Germinal center (tissue), 1 donor: Measurements from ENCODE around the gene KCNK6.
A peak's percentile ranks its signal among the peaks of the same experiment; 100 is the strongest.
"Not testable (repeated sequence)": the region's sequence is repeated elsewhere in the genome, so short reads cannot be mapped to it uniquely, and the experiment has no call there.

Experiments
- DNase-seq: peaks from one replicate; pipeline ENCODE4 v3.0.0; 2012; ENCODE audit warnings: mixed read lengths, low spot score

Gene KCNK6

DNA sequence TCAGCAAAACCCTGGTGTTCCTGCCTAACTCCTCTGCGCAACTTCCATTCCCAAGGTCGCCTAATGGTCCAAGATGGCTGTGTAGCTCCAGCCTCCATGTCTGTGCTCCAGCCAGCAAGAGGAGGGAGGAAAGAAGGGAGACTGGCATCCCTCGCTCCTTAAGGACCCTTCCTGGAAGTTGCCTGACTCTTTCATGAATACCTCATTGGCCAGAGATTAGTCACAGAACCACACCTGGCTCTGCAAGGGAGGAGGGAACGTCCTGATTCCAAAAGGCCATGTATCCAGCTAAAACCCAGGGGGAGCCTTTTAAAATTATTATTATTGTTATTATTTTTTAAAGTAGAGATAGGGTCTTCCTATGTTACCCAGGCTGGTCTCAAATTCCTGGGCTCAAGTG, 4.8 kb downstream of the KCNK6 start:
- DNase-seq = no peak

DNA sequence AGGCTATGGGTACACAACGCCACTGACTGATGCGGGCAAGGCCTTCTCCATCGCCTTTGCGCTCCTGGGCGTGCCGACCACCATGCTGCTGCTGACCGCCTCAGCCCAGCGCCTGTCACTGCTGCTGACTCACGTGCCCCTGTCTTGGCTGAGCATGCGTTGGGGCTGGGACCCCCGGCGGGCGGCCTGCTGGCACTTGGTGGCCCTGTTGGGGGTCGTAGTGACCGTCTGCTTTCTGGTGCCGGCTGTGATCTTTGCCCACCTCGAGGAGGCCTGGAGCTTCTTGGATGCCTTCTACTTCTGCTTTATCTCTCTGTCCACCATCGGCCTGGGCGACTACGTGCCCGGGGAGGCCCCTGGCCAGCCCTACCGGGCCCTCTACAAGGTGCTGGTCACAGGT, 6.9 kb downstream of the KCNK6 start:
- no peak for DNase-seq

GRCh38 chr19:38329651-38330050, 10.0 kb downstream of the KCNK6 start:
- DNase-seq = no peak

DNA sequence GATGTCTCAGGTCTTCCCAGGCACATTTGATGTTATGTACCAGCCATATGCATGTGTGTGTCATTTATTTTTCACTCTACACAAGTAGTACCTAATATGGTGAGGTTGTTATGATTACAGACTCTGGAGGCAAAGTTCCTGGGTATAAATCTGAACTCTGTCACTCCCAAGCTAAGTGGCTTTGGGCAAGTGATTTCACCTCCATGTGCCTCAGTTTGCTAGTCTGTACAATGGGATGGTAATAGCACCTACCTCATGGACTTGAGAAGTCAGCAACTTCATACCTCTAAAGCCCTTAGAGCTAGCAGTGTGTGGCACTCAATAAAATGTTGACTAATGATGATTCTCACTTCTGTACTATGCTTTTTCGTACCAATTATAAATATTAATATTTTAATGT, 12.1 kb downstream of the KCNK6 start:
- no peak for DNase-seq

GRCh38 chr19:38333245-38333644, 13.6 kb downstream of the KCNK6 start:
- no peak for DNase-seq

DNA sequence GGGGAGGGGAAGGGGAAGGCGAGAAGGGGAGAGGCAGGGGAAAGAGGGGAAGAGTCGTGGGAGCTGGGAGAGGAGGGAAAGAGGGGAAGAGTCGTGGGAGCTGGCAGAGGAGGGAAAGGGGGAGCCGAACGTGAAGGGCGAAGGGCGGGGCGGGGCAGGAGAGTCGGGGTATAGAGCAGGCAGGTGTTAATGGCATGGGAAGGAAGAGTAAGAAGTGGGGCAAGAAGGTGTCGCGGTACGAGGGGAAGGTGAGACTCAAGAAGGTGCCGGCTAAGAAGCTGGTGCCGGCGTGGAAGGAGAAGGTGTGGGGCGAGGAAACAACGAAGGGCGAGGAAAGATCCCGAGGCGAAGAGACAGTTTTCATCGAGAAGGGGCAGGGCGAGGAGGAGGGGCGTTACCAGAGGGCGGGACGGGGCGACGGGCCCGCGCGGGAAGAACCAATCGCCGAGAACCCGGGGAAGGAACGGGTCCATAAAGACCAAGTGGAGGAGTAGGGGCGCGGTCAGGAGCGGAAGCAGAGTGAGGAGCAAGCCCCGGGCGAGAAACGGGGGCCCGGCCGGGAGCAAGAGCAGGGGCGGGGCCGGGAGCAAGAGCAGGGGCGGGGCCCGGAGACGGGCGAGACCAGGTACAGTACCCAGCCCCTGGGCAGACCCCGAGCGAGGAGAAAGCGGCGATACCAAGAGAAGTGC, 16.4 kb downstream of the KCNK6 start:
- peak; percentile 95 for DNase-seq

- peak; percentile 93 for DNase-seq
Measured at GRCh38 chr19:38336638-38337359, 17.2 kb downstream of the KCNK6 start.

DNA sequence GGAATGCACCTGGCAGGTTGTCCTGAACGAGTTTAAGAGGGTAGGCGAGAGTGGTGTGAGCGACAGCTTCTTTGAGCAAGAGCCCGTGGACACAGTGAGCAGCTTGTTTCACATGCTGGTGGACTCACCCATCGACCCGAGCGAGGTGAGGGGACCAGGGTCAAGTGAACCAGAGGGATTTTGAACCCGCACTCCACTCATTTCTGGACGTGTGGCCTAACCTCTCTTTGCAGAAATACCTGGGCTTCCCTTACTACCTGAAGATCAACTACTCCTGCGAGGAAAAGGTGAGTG, 17.7 kb downstream of the KCNK6 start:
- DNase-seq = no peak

DNA sequence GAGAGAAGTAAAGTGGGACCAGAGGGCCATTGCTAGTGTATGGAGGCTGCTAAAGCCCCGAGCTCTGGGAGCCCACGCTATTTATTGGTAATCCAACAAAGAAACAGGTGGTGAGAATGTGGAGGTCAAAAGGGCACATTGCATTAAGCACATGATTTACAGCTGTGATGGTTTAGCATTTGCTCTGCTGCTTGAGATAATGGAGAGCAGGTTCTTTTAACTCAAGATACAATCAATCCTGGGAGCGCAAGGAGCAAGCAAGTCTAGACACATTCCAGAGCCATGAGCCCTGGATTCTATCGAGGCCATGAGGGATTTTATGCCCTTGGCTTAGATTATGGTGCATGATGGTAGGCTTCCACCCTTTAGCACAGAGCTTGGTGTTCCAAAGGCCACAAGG, 19.4 kb downstream of the KCNK6 start:
- DNase-seq = not testable (repeated sequence)

GRCh38 chr19:38340927-38341326, 21.3 kb downstream of the KCNK6 start:
- no peak for DNase-seq

DNA sequence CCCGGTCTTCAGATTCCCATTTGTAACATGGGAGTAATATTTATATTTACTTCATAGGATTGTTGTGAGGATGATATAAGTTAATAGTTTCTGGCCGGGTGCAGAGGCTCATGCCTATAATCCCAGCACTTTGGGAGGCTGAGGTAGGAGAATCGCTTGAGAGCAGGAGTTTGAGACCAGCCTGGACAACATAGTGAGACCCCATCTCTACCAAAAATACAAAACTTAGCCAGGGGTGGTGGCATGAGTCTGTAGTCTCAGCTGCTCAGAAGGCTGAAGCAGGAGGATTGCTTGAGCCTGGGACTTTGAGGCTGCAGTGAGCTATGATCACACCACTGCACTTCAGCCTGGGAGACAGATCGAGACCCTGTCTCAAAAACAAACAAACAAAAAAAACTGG, 27.2 kb downstream of the KCNK6 start:
- DNase-seq = no peak

- no peak for DNase-seq
Measured at GRCh38 chr19:38350883-38351282, 31.2 kb downstream of the KCNK6 start.

GRCh38 chr19:38351865-38352395, 32.3 kb downstream of the KCNK6 start:
- no peak for DNase-seq

DNA sequence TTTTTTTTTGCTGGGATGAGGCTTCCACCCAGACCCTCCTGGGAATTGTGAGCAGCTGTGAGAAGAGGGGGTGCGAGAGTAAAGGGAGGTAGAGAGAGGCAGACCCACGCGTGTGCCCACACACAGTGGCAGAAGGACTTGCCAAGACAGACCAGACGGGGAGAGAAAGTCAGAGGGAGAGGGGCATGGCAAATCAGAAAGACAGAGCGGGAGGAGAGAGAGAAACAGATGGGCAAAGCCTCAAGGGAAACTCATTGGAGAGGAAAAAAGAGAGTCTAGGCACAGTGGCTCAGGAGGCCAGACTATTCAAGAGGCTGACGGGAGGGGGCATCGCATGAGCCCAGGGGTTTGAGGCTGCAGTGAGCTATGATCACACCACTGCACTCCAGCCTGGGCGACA, 33.0 kb downstream of the KCNK6 start:
- no peak for DNase-seq

DNA sequence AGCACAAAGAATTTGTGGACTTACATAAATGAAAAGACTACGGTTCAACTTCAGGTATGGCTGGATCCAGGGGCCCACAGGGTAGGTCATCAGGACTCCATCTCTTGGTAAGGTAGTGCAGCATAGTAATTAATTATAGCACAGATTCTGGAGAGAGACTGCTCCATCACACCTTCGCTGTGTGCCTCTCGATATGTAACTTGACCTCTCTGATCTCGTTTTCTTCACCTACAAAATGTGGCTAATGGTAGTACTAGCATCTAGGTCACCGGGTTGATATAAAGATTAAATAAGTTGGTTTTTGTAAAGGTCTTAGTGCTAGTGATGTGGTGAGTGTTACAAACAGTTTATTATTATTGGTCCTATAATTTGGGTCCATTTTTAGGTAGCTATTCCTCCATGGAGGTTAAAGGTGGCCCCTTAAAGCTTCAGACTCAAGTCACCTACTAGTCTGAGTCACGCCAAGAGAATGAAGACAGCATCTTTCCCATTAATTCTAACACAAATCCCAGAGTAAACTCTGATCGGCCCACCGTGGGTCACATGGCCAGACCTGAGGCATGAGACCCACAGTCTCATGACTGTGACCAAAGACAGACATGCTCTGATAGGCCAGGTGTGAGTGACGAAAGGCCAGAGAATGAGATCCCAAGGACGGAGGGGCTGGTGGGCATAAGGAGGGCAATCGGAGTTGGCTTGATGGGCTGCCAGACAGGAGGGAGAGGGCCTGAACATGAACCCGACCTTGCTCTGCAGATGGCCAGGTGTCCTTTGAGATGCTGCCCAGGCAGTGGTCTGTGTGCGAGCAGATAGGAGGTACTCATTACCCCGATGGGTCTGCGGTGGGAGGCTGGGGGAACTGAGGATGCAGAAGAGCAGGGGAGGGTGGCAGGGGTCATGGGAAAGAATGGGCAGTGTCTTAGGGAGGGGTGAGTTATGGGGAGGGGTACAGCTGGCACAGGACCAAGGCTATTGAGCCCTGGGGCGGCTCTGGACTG, 36.4 kb downstream of the KCNK6 start:
- no peak for DNase-seq

- no peak for DNase-seq
Measured at GRCh38 chr19:38358071-38358470, 38.4 kb downstream of the KCNK6 start.

- no peak for DNase-seq
Measured at GRCh38 chr19:38359242-38360021, 39.8 kb downstream of the KCNK6 start.

GRCh38 chr19:38360351-38360750, 40.7 kb downstream of the KCNK6 start:
- no peak for DNase-seq

GRCh38 chr19:38360839-38361631, 41.4 kb downstream of the KCNK6 start:
- DNase-seq = no peak

DNA sequence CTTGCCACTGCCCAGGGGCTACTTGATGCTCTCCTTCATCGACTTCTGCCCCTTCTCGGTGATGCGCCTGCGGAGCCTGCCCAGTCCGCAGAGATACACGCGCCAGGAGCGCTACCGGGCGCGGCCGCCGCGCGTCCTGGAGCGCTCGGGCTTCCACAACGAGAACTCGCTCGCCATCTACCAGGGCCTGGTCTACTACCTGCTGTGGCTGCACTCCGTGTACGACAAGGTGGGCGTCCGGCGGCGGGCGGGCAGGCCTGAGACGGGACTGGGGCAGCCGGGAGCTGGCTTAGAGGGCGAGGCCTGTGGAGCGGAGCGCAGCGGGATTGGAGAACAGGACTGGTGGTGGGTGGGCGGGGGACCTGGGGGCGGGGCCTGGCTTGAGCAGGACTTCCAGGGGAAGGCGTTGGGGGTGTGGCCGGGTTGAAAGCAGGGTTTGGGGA, 42.0 kb downstream of the KCNK6 start:
- peak; percentile 85 for DNase-seq
